ENCODE measurements around the gene MYOZ3. TPM values are rescaled to one million over a fixed set of nuclear protein-coding genes. Genes with fewer than 3 reads are reported as not detected.

Gene MYOZ3
- total RNA-seq, 3 donors from 2014 or later = under 0.01 to 0.33 (median 0.15) TPM

GRCh38 chr5:150723845-150724244 is 62.8 kb downstream of the MYOZ3 start:
- H3K36me3 ChIP-seq = peaks cover 10% of the 10 kb centered on the region
- DNase-seq (ENCODE audit: low spot score in 2 of 2) = no peak
- no peaks in the 10 kb centered on the region for H3K9me3 ChIP-seq
- no peaks in the 10 kb centered on the region for H3K27me3 ChIP-seq
- no peak overlapping the region for H3K4me3 ChIP-seq
- H3K4me1 ChIP-seq = no peaks in the 10 kb centered on the region
- TF ChIP-seq POLR2AphosphoS5 (IDR thresholded peaks at IDR 0.05) (no peak), POLR2A (IDR thresholded peaks at IDR 0.05) (no peak)
- TF ChIP-seq, protein P1, sequence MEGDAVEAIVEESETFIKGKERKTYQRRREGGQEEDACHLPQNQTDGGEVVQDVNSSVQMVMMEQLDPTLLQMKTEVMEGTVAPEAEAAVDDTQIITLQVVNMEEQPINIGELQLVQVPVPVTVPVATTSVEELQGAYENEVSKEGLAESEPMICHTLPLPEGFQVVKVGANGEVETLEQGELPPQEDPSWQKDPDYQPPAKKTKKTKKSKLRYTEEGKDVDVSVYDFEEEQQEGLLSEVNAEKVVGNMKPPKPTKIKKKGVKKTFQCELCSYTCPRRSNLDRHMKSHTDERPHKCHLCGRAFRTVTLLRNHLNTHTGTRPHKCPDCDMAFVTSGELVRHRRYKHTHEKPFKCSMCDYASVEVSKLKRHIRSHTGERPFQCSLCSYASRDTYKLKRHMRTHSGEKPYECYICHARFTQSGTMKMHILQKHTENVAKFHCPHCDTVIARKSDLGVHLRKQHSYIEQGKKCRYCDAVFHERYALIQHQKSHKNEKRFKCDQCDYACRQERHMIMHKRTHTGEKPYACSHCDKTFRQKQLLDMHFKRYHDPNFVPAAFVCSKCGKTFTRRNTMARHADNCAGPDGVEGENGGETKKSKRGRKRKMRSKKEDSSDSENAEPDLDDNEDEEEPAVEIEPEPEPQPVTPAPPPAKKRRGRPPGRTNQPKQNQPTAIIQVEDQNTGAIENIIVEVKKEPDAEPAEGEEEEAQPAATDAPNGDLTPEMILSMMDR (IDR thresholded peaks at IDR 0.05) = no peak
- intact Hi-C loops (cut with DNase I; ENCODE audit: low total_unique reads) = no loop called here
- no peak overlapping the region for H3K27ac ChIP-seq

Other genes with a start within 250 kb of the MYOZ3 start
- 100 to 1,000 TPM; 382 to 393 (median 392) TPM for gene CD74, start 248.3 kb upstream of the MYOZ3 start, total RNA-seq
- 1,000 to 10,000 TPM; 3,271 to 4,472 (median 4,011) TPM for gene RPS14, start 211.5 kb upstream of the MYOZ3 start, total RNA-seq
- gene NDST1, start 153.1 kb upstream of the MYOZ3 start, total RNA-seq = 10 to 100 TPM; 46.7 to 92.3 (median 74.1) TPM
- 10 to 100 TPM in 2 of 3 donors, 1 to 10 TPM in 1; 6.3 to 22.4 (median 15.4) TPM for gene SYNPO, start 20.6 kb upstream of the MYOZ3 start, total RNA-seq
- gene RBM22, start 39.8 kb downstream of the MYOZ3 start, total RNA-seq = 10 to 100 TPM; 40.5 to 57.8 (median 44.9) TPM
- gene DCTN4, start 97.8 kb downstream of the MYOZ3 start, total RNA-seq = 10 to 100 TPM; 68.5 to 99.5 (median 83.4) TPM
- gene SMIM3, start 117.5 kb downstream of the MYOZ3 start, total RNA-seq = 100 to 1,000 TPM in 1 of 3 donors, 10 to 100 TPM in 2; 47.9 to 191 (median 81.0) TPM
- gene IRGM, start 185.3 kb downstream of the MYOZ3 start, total RNA-seq = under 1 TPM; 0.66 to 0.80 (median 0.73) TPM
- 1 to 10 TPM; 4.6 to 8.8 (median 8.2) TPM for gene ZNF300, start 243.7 kb downstream of the MYOZ3 start, total RNA-seq

Data from breast epithelium (tissue), 4 donors.